K562 (cell line): ENCODE measurements around the gene CDC5L.
"Not testable (repeated sequence)": the region's sequence is repeated elsewhere in the genome, so short reads cannot be mapped to it uniquely, and the experiment has no call there.

ENCODE experiments used
- CTCF ChIP-seq, 3 experiments: IDR thresholded peaks in 2 of 3; conservative IDR thresholded peaks in 1 of 3; 2 replicates each; pipeline ENCODE4 v1.5.1; 2011 to 2012; ENCODE audit warnings: low read length in 3 of 3, mild to moderate bottlenecking in 3 of 3, control low read depth in 2 of 3, improper control_type of control experiment in 1 of 3, inconsistent platforms in 1 of 3, low read depth in 1 of 3, mixed read lengths in 1 of 3, moderate library complexity in 1 of 3; ENCODE audit not compliant: insufficient read depth in 2 of 3
- MNT ChIP-seq, 2 experiments: fragments of 450-650 bp; conservative IDR thresholded peaks; 2 replicates each; pipeline ENCODE4 v1.6.1; 2017; ENCODE audit warnings: mild to moderate bottlenecking in 2 of 2, moderate library complexity in 2 of 2
- NONO ChIP-seq, 2 experiments: fragments of 200-400 bp in 1 of 2; fragments of 450-650 bp in 1 of 2; formaldehyde crosslinking in 1 of 2; IDR thresholded peaks; 2 replicates each; pipeline ENCODE4 v1.6.1; 2017; ENCODE audit warnings: low read depth in 2 of 2, mild to moderate bottlenecking in 2 of 2, moderate library complexity in 2 of 2, low read length in 1 of 2
- PHB2 ChIP-seq: fragments of 450-650 bp; IDR thresholded peaks from 2 replicates; pipeline ENCODE4 v1.6.1; 2017; ENCODE audit warnings: low read depth
- RFX5 ChIP-seq: IDR thresholded peaks from 2 replicates; pipeline ENCODE4 v1.6.1; 2011; ENCODE audit warnings: low read depth, mild to moderate bottlenecking, improper control_type of control experiment, low read length
- ZNF232 ChIP-seq: sonication (generic); formaldehyde crosslinking; IDR thresholded peaks from 2 replicates; pipeline ENCODE4 v1.8.0; 2022; ENCODE audit warnings: mild to moderate bottlenecking, missing genetic modification reagents

GRCh38 chr6:44346818-44347217 is 40.7 kb upstream of the CDC5L start:
- not testable (repeated sequence) for TF ChIP-seq ZNF232 (CRISPR knock-in tag); RFX5; NONO (IDR thresholded peaks at IDR 0.05; ENCODE audit: low read depth in 2 of 2, low read length in 1 of 2); PHB2; MNT (conservative IDR thresholded peaks at IDR 0.05); CTCF (IDR thresholded peaks at IDR 0.05 in 2 of 3, conservative IDR thresholded peaks at IDR 0.05 in 1 of 3; ENCODE audit: insufficient read depth in 2 of 3, low read depth in 1 of 3, low read length in 3 of 3)
